ENCODE measurements around the gene APOM.
A peak's percentile ranks its signal among the peaks of the same experiment; 100 is the strongest.

The APOM gene

DNA sequence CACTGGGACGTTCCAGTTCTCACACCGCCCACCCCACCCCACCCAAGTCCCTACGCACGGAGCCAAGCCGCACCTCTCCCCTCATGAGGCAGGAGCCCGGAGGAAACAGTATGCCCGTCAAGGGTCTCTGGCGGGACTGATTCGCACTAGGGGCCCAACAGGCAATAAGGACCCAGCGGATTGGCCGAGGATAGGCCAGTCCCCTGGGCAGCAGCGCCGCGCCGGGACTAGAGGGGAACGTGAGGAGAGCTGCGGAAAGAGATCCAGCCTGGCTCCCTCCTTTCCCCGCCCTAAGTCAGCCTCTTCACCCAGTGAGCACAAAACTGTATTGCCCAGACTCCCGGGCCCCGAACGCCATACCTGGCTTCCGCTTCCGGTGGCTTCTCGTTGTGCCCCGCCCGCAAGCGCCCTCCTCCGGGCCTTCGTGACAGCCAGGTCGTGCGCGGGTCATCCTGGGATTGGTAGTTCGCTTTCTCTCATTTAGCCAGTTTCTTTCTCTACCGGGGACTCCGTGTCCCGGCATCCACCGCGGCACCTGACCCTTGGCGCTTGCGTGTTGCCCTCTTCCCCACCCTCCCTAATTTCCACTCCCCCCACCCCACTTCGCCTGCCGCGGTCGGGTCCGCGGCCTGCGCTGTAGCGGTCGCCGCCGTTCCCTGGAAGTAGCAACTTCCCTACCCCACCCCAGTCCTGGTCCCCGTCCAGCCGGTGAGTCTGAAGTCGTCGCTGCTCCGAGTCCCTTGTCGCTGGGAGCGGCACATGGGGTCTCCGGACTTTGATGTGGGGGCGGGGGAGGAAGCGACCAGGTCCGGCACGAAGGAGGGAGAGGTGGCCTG, 10.0 kb downstream of the APOM start, which contains the start of gene CSNK2B:
Gene CSNK2B, plus strand, starts transcription at position 580 of the 836 bp plus-strand sequence. CDS start 752 bp downstream, outside the sequence.
- peak within 1 kb of the TSS; percentile 97 for H3K27ac ChIP-seq (ENCODE audit: low read depth, low read length, poor library complexity, severe bottlenecking)
- H3K79me2 ChIP-seq (ENCODE audit: insufficient read depth, low read length): peaks cover 21% of the 10 kb centered on the region
- H3K9ac ChIP-seq (ENCODE audit: low read length): peak within 1 kb of the TSS; percentile 99
- no peaks in the 10 kb centered on the region for H4K20me1 ChIP-seq (ENCODE audit: insufficient read depth, low read length)
- no peak for TF ChIP-seq EZH2 (IDR thresholded peaks at IDR 0.05; ENCODE audit: borderline replicate concordance, low read length)
- TF ChIP-seq CTCF (IDR thresholded peaks at IDR 0.05; ENCODE audit: low read length): no peak
- H3K4me3 ChIP-seq (ENCODE audit: low read depth, low read length, poor library complexity, severe bottlenecking): peak within 1 kb of the TSS; percentile 100
- peaks cover 64% of the 10 kb centered on the region for H3K36me3 ChIP-seq (ENCODE audit: insufficient read depth, low read length)
- peak within 1 kb of the TSS; percentile 99 for H3K4me2 ChIP-seq (ENCODE audit: low read length)
- no peaks in the 10 kb centered on the region for H3K9me3 ChIP-seq (ENCODE audit: low read length)
- peaks cover 42% of the 10 kb centered on the region for H3K4me1 ChIP-seq (ENCODE audit: insufficient read depth, low read length, severe bottlenecking)
- H3K27me3 ChIP-seq (ENCODE audit: insufficient read depth, low read length): no peaks in the 10 kb centered on the region
- H3F3A ChIP-seq (ENCODE audit: insufficient read depth, low read length): no peaks in the 10 kb centered on the region
- H3K9me2 ChIP-seq (ENCODE audit: low read depth, low read length): no peaks in the 10 kb centered on the region
- H2AFZ ChIP-seq (ENCODE audit: low read length): no peak within 1 kb of the TSS

DNA sequence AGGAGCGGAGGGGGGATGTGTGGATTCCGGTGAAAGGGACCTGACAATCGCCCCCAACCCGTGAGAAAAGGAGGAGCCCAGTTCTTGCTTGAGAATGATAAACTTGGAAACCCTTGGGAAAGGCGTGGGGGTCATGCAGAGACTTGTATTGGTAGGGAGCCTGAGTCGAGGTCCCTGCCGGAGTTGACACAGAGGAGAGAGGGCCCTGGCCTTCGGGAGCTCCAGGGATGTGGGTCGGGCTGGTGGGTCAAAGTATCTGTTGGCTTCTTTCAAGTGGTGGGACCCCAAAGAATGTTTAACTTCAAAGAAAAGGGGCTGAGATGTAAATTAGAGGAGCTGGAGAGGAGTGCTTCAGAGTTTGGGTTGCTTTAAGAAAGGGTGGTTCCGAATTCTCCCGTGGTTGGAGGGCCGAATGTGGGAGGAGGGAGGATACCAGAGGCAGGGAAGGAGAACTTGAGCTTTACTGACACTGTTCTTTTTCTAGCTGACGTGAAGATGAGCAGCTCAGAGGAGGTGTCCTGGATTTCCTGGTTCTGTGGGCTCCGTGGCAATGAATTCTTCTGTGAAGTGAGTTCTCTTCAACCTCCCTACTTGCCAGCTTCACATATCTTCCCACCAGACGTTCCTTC, 10.8 kb downstream of the APOM start:
- H3K9me2 ChIP-seq (ENCODE audit: low read depth, low read length): no peaks in the 10 kb centered on the region
- TF ChIP-seq CTCF (IDR thresholded peaks at IDR 0.05; ENCODE audit: low read length): no peak
- TF ChIP-seq EZH2 (IDR thresholded peaks at IDR 0.05; ENCODE audit: borderline replicate concordance, low read length): no peak
- no peaks in the 10 kb centered on the region for H3K27me3 ChIP-seq (ENCODE audit: insufficient read depth, low read length)
- no peak overlapping the region for H2AFZ ChIP-seq (ENCODE audit: low read length)
- peaks cover 35% of the 10 kb centered on the region for H3K4me1 ChIP-seq (ENCODE audit: insufficient read depth, low read length, severe bottlenecking)
- no peaks in the 10 kb centered on the region for H3F3A ChIP-seq (ENCODE audit: insufficient read depth, low read length)
- H3K27ac ChIP-seq (ENCODE audit: low read depth, low read length, poor library complexity, severe bottlenecking): peak overlapping the region; percentile 97
- H3K4me3 ChIP-seq (ENCODE audit: low read depth, low read length, poor library complexity, severe bottlenecking): peak overlapping the region; percentile 100
- peak overlapping the region; percentile 99 for H3K9ac ChIP-seq (ENCODE audit: low read length)
- peaks cover 72% of the 10 kb centered on the region for H3K36me3 ChIP-seq (ENCODE audit: insufficient read depth, low read length)
- H4K20me1 ChIP-seq (ENCODE audit: insufficient read depth, low read length): no peaks in the 10 kb centered on the region
- no peaks in the 10 kb centered on the region for H3K9me3 ChIP-seq (ENCODE audit: low read length)
- peaks cover 21% of the 10 kb centered on the region for H3K79me2 ChIP-seq (ENCODE audit: insufficient read depth, low read length)
- H3K4me2 ChIP-seq (ENCODE audit: low read length): peak overlapping the region; percentile 99

GRCh38 chr6:31669676-31670075, 14.0 kb downstream of the APOM start, which contains the start of gene LY6G5B:
TSS of gene LY6G5B (plus strand) at chr6:31669976. CDS start at chr6:31670951, 975 bp downstream.
- Histone ChIP-seq H2AFZ (ENCODE audit: low read length) (no peak within 1 kb of the TSS), H3K4me3 (ENCODE audit: low read depth, low read length, poor library complexity, severe bottlenecking) (no peak within 1 kb of the TSS), H3K9me2 (ENCODE audit: low read depth, low read length) (no peaks in the 10 kb centered on the region), H3K4me1 (ENCODE audit: insufficient read depth, low read length, severe bottlenecking) (peaks cover 7% of the 10 kb centered on the region), H3K4me2 (ENCODE audit: low read length) (no peak within 1 kb of the TSS), H3K27ac (ENCODE audit: low read depth, low read length, poor library complexity, severe bottlenecking) (no peak within 1 kb of the TSS), H3K27me3 (ENCODE audit: insufficient read depth, low read length) (no peaks in the 10 kb centered on the region), H3F3A (ENCODE audit: insufficient read depth, low read length) (no peaks in the 10 kb centered on the region), H4K20me1 (ENCODE audit: insufficient read depth, low read length) (no peaks in the 10 kb centered on the region), H3K9ac (ENCODE audit: low read length) (no peak within 1 kb of the TSS), H3K36me3 (ENCODE audit: insufficient read depth, low read length) (peaks cover 76% of the 10 kb centered on the region), H3K79me2 (ENCODE audit: insufficient read depth, low read length) (peaks cover 10% of the 10 kb centered on the region), H3K9me3 (ENCODE audit: low read length) (no peaks in the 10 kb centered on the region)
- TF ChIP-seq EZH2 (IDR thresholded peaks at IDR 0.05; ENCODE audit: borderline replicate concordance, low read length) (no peak), CTCF (IDR thresholded peaks at IDR 0.05; ENCODE audit: low read length) (no peak)
